ENCODE measurements around the gene PGS1.

PGS1 gene

DNA sequence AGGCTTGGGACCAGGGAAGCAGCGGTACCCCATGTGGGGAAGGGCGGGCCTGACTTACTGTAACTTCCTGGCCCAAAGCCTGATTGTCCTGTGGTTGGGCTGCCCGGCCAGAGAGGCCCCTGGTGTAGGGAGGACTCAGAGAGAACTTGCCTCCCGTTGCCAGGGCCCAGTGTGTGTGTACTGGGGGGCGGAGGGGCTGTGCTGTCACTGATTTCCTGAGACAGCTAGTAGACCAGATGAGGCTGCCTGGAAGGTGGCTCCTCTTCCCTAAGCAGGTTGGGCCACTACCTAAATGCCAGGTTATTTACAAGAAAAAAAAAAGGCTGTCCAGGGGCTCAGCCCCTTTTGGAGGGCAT, 35.3 kb upstream of the PGS1 start:
- Mint-ChIP-seq H3K4me1 (ENCODE audit: low read depth) (peaks cover 56% of the 10 kb centered on the region), H3K36me3 (ENCODE audit: low read depth) (no peaks in the 10 kb centered on the region), H3K4me3 (peak overlapping the region; percentile 62), H3K27ac (peak overlapping the region; percentile 89), H3K27me3 (ENCODE audit: low read depth) (peaks cover 12% of the 10 kb centered on the region), H3K9me3 (no peaks in the 10 kb centered on the region)

DNA sequence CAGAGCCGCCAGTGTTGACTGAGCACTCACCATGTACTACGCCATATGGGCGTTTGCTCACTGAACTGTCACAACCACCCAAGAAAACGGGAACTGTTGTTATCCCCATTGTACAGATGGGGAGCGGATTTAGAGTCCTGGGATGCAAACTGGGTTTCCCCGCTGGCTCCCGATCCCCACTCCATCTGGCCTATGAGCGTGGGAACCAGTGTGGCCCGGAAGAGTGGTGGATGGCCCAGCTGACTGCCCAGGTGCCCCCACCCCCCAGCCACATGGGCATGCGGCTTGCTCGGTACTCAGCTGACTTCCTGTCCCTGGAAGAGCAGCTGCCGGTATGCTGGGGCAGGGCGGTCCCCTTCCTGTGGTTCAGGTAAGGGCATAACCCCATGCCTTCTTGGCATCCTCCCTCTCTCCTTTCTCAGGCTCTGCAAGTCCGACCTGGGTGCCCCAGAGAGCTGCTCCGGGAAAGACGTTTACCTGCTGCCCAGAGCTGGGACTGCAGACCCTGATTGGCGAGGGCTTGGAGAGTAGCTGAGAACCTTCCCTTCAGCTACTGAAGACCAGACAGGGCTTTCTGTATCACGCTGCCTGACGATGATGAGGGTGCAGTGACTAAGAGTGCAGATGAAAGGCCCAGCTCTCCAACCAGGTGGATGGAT, 34.8 kb upstream of the PGS1 start:
- no peaks in the 10 kb centered on the region for H3K36me3 Mint-ChIP-seq (ENCODE audit: low read depth)
- peak overlapping the region; percentile 62 for H3K4me3 Mint-ChIP-seq
- H3K27me3 Mint-ChIP-seq (ENCODE audit: low read depth) = peaks cover 12% of the 10 kb centered on the region
- H3K4me1 Mint-ChIP-seq (ENCODE audit: low read depth) = peaks cover 59% of the 10 kb centered on the region
- no peaks in the 10 kb centered on the region for H3K9me3 Mint-ChIP-seq
- peak overlapping the region; percentile 89 for H3K27ac Mint-ChIP-seq

DNA sequence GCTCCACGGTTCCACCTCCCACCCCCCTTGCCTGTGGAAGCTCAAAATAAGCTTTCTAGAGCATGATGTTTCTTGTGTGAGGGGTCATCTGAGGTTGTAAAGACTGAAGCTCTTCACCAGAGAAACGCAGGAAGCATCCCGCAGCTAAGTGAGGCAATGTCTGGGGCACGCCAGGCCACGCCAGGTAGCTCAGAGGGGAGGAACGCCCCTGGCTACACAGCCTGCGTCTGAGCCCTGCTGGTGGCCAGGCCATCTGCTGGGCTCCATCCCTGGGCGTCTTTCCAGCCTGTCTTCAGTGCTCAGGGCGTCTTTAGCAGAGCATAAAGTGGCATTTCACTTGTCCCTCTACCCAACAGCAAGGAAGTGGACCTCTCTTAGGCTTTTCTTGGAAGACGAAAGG, 33.8 kb upstream of the PGS1 start:
- Mint-ChIP-seq H3K27me3 (ENCODE audit: low read depth) (peaks cover 12% of the 10 kb centered on the region), H3K4me1 (ENCODE audit: low read depth) (peaks cover 59% of the 10 kb centered on the region), H3K4me3 (peak overlapping the region; percentile 46), H3K27ac (peak overlapping the region; percentile 67), H3K36me3 (ENCODE audit: low read depth) (no peaks in the 10 kb centered on the region), H3K9me3 (no peaks in the 10 kb centered on the region)

DNA sequence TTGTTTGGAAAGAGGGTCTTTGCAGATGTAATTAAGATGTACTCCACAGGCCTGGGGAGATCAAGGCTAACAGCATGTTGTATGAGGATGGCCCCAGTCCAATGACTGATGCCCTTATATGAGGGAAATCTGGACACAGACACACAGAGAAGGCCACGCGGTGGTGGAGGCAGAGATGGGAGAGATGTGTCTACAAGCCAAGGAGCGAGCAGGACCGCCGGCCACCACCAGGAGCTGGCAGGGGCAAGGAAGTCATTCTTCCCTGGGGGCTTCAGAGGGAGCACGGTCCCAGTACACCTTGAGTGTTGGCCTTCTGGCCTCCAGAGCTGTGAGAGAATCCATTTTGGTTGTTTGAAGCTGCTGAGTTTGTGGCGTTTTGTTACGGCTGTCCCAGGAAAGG, 33.3 kb upstream of the PGS1 start:
- Mint-ChIP-seq H3K27ac (no peak overlapping the region), H3K9me3 (no peaks in the 10 kb centered on the region), H3K36me3 (ENCODE audit: low read depth) (no peaks in the 10 kb centered on the region), H3K4me1 (ENCODE audit: low read depth) (peaks cover 60% of the 10 kb centered on the region), H3K4me3 (no peak overlapping the region), H3K27me3 (ENCODE audit: low read depth) (peaks cover 8% of the 10 kb centered on the region)

DNA sequence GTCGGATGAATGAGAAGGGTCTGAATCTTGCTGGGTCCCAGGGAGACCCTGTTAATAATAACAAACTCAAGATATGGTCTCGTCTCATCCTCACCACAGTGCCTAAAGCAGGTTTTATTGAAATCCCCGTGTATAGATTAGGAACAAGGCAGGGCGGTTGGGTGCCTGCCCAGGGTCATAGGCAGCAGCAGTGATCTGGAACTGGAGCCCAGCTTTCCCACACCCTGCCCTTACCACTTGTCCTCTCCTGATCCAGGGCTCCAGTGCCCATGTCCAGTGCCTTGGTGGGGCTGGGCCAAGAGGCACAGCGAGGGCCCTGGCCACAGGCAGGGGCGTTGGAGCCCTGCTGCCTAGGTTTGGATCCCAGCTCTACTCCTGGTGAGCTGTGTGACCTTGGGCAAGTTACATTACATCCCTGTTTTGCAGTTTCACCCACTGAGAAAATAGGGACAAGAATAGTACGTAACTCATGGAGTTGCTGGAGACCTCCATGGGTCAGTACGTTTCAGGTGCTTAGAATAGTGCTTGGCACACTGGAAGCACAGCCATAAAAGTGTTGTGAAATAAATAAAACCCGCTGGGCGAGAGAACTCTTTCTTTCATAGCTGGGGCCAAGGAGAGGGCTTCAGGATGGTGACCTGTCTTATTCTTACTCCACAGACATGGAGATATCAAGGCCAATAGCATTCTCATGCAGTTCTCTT, 32.5 kb upstream of the PGS1 start:
- Mint-ChIP-seq H3K9me3 (no peaks in the 10 kb centered on the region), H3K27ac (no peak overlapping the region), H3K27me3 (ENCODE audit: low read depth) (peaks cover under 1% of the 10 kb centered on the region), H3K36me3 (ENCODE audit: low read depth) (no peaks in the 10 kb centered on the region), H3K4me3 (no peak overlapping the region), H3K4me1 (ENCODE audit: low read depth) (peaks cover 60% of the 10 kb centered on the region)

DNA sequence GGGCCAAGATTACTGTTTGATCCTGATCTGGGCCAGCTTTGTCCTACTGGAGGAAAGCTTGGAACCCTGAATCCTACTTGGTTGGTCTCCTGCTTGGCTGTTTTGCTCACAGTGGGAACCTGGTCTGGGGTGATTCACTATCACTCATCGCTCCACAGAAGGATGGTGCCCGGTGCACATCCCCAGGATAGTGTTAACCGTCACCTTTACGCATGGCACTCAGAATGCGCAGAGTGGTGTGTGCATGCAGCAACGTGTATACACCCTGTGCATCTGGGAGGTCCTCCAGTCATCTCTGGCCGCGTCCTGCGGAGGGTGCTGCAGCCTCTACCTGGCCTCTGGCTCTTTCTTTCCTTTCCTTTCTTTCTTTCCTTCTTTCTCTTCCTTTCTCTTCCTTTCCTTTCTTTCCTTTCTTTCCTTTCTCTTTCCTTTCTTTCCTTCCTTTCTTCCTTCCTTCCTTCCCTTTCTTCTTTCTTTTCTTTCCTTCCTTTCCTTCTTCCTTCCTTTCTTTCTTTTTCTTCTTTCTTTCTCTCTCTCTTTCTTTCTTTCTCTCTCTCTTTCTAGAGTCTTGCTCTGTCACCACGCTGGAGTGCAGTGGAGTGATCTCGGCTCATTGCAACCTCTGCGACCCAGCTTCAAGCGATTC, 31.7 kb upstream of the PGS1 start:
- Mint-ChIP-seq H3K27ac (peak overlapping the region; percentile 73), H3K4me3 (no peak overlapping the region), H3K9me3 (no peaks in the 10 kb centered on the region), H3K36me3 (ENCODE audit: low read depth) (no peaks in the 10 kb centered on the region), H3K27me3 (ENCODE audit: low read depth) (no peaks in the 10 kb centered on the region), H3K4me1 (ENCODE audit: low read depth) (peaks cover 60% of the 10 kb centered on the region)

- Mint-ChIP-seq H3K9me3 (no peaks in the 10 kb centered on the region), H3K4me1 (ENCODE audit: low read depth) (peaks cover 61% of the 10 kb centered on the region), H3K36me3 (ENCODE audit: low read depth) (no peaks in the 10 kb centered on the region), H3K4me3 (no peak overlapping the region), H3K27me3 (ENCODE audit: low read depth) (no peaks in the 10 kb centered on the region), H3K27ac (no peak overlapping the region)
Observed at GRCh38 chr17:78347453-78347852, 31.0 kb upstream of the PGS1 start.

DNA sequence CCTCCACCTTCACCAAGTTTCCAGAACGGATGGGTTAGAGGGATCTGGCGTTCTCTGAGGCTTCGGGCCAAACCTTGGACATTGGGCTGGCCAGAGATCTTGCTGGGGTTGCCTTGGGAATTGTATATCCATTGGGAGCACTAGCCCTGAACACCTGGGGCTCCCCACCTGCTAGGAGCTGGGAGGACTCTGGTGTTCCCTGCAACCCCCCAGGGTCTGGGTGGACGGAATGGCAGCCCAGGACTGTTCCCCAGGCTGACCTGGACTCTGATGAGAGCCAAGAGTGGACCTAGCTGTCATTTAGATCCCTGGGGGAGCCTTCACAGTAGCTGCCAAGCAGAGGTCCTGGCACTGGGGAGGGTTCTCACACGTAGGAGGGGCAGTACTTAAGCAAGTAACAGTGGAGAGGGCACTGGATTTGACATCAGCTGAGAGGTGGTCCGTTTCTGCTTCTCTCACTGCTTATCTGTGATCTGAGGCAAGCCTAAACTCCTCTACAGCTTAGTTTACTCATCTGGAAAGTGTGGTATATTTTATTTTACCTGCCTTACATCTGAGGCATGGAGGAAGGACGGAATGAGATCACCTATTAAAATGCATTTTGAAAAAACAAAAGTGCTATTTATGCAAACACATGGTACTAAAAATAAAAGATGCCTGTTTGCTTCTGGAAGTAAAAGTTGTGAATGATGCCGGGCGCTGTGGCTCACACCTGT, 30.2 kb upstream of the PGS1 start:
- peaks cover 57% of the 10 kb centered on the region for H3K4me1 Mint-ChIP-seq (ENCODE audit: low read depth)
- H3K27me3 Mint-ChIP-seq (ENCODE audit: low read depth) = no peaks in the 10 kb centered on the region
- peak overlapping the region; percentile 50 for H3K27ac Mint-ChIP-seq
- no peaks in the 10 kb centered on the region for H3K36me3 Mint-ChIP-seq (ENCODE audit: low read depth)
- no peaks in the 10 kb centered on the region for H3K9me3 Mint-ChIP-seq
- H3K4me3 Mint-ChIP-seq = no peak overlapping the region

- H3K4me1 Mint-ChIP-seq (ENCODE audit: low read depth) = peaks cover 54% of the 10 kb centered on the region
- no peaks in the 10 kb centered on the region for H3K9me3 Mint-ChIP-seq
- no peaks in the 10 kb centered on the region for H3K27me3 Mint-ChIP-seq (ENCODE audit: low read depth)
- peaks cover 4% of the 10 kb centered on the region for H3K36me3 Mint-ChIP-seq (ENCODE audit: low read depth)
- peak overlapping the region; percentile 66 for H3K4me3 Mint-ChIP-seq
- H3K27ac Mint-ChIP-seq = peak overlapping the region; percentile 72
Observed at GRCh38 chr17:78349891-78350642, 28.4 kb upstream of the PGS1 start.

DNA sequence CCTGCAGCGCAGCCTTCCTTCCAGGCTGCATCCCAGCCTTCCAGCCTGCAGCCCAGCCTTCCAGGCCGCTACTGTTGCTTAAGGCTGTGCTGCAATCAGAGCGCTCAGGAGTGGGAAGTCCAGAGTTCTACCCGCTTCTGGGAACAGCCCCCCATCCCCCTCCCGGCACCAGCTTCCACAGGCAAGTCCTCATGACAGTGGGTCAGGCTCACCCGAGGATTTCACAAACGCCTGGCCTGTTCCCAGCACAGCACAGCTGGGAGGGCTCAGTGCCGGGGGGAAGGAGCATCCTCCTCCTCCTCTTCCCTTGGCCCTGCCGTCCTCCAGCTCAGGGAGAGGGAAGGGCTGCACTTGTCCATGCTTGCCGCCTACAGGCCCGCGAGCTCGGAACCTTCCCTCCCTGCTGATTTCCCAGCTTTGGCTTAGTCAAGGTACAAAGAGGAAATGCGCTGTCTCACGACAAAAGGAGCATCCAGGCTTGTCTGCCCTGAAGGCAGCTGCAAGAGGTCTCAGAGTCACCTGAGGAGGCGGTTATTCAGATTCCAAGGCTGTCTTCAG, 26.9 kb upstream of the PGS1 start:
- Mint-ChIP-seq H3K27ac (no peak overlapping the region), H3K4me1 (ENCODE audit: low read depth) (peaks cover 63% of the 10 kb centered on the region), H3K9me3 (no peaks in the 10 kb centered on the region), H3K4me3 (no peak overlapping the region), H3K27me3 (ENCODE audit: low read depth) (no peaks in the 10 kb centered on the region), H3K36me3 (ENCODE audit: low read depth) (peaks cover 15% of the 10 kb centered on the region)

GRCh38 chr17:78353834-78354233, 24.6 kb upstream of the PGS1 start:
- peaks cover 37% of the 10 kb centered on the region for H3K36me3 Mint-ChIP-seq (ENCODE audit: low read depth)
- H3K27me3 Mint-ChIP-seq (ENCODE audit: low read depth) = no peaks in the 10 kb centered on the region
- H3K4me1 Mint-ChIP-seq (ENCODE audit: low read depth) = peaks cover 51% of the 10 kb centered on the region
- H3K27ac Mint-ChIP-seq = peak overlapping the region; percentile 97
- H3K4me3 Mint-ChIP-seq = peak overlapping the region; percentile 50
- no peaks in the 10 kb centered on the region for H3K9me3 Mint-ChIP-seq

GRCh38 chr17:78355045-78355641, 23.3 kb upstream of the PGS1 start:
- peak overlapping the region; percentile 97 for H3K27ac Mint-ChIP-seq
- H3K4me3 Mint-ChIP-seq = peak overlapping the region; percentile 93
- H3K36me3 Mint-ChIP-seq (ENCODE audit: low read depth) = peaks cover 40% of the 10 kb centered on the region
- no peaks in the 10 kb centered on the region for H3K27me3 Mint-ChIP-seq (ENCODE audit: low read depth)
- H3K4me1 Mint-ChIP-seq (ENCODE audit: low read depth) = peaks cover 41% of the 10 kb centered on the region
- H3K9me3 Mint-ChIP-seq = no peaks in the 10 kb centered on the region

- peaks cover 36% of the 10 kb centered on the region for H3K4me1 Mint-ChIP-seq (ENCODE audit: low read depth)
- no peaks in the 10 kb centered on the region for H3K27me3 Mint-ChIP-seq (ENCODE audit: low read depth)
- no peaks in the 10 kb centered on the region for H3K9me3 Mint-ChIP-seq
- H3K4me3 Mint-ChIP-seq = peak overlapping the region; percentile 93
- H3K36me3 Mint-ChIP-seq (ENCODE audit: low read depth) = peaks cover 40% of the 10 kb centered on the region
- H3K27ac Mint-ChIP-seq = peak overlapping the region; percentile 97
Observed at GRCh38 chr17:78355701-78356100, 22.7 kb upstream of the PGS1 start.

Data from T-helper 1 cell treated with Interleukin-12 subunit alpha and Interleukin-12 subunit beta and Interleukin-4 antibody, amounts not matched to agents 30 μg/mL and 1 μg/mL, for 36 hours (primary cell).